H9 (cell line): ENCODE measurements around the gene MAP2K3. TPM values are rescaled to one million over a fixed set of nuclear protein-coding genes. Genes with fewer than 3 reads are reported as not detected.

ENCODE experiments used
- DNase-seq: peaks from one replicate; pipeline ENCODE4 v3.0.0-alpha.2; 2017
- H2AFZ ChIP-seq: one replicate; pipeline ENCODE4 v1.6.1; 2013; ENCODE audit warnings: mild to moderate bottlenecking, low read length, control low read depth, moderate library complexity
- H2AK5ac ChIP-seq: 2 replicates; pipeline ENCODE4 v1.6.1; 2013; ENCODE audit warnings: low read length, control low read depth, mixed read lengths; ENCODE audit not compliant: insufficient read length
- H2BK120ac ChIP-seq: one replicate; pipeline ENCODE4 v1.6.1; 2013; ENCODE audit warnings: low read depth, mild to moderate bottlenecking, low read length, control low read depth, inconsistent platforms; ENCODE audit not compliant: poor library complexity, severe bottlenecking
- H2BK12ac ChIP-seq: 2 replicates; pipeline ENCODE4 v1.6.1; 2013; ENCODE audit warnings: low read length, control low read depth, mixed read lengths, low read depth; ENCODE audit not compliant: insufficient read length
- H2BK15ac ChIP-seq: 2 replicates; pipeline ENCODE4 v1.6.1; 2013; ENCODE audit warnings: low read depth, low read length, control low read depth
- H2BK20ac ChIP-seq: one replicate; pipeline ENCODE4 v1.6.1; 2013; ENCODE audit warnings: low read depth, mild to moderate bottlenecking, low read length, control low read depth, inconsistent platforms; ENCODE audit not compliant: poor library complexity, severe bottlenecking
- H2BK5ac ChIP-seq: 2 replicates; pipeline ENCODE4 v1.6.1; 2013; ENCODE audit warnings: low read length, control low read depth, mixed read lengths; ENCODE audit not compliant: insufficient read length
- H3K14ac ChIP-seq: 2 replicates; pipeline ENCODE4 v1.6.1; 2013; ENCODE audit warnings: low read length, control low read depth; ENCODE audit not compliant: insufficient read depth
- H3K18ac ChIP-seq: 2 replicates; pipeline ENCODE4 v1.6.1; 2013; ENCODE audit warnings: low read depth, mild to moderate bottlenecking, mixed read lengths, low read length, control low read depth; ENCODE audit not compliant: insufficient read length
- H3K23ac ChIP-seq: 2 replicates; pipeline ENCODE4 v1.6.1; 2013; ENCODE audit warnings: low read length, control low read depth, mixed read lengths, low read depth; ENCODE audit not compliant: insufficient read length
- H3K23me2 ChIP-seq: 2 replicates; pipeline ENCODE4 v1.6.1; 2013; ENCODE audit warnings: low read depth, mild to moderate bottlenecking, mixed read lengths, low read length, control low read depth; ENCODE audit not compliant: insufficient read length, poor library complexity, severe bottlenecking
- H3K27ac ChIP-seq: 2 replicates; pipeline ENCODE4 v1.5.1; 2013; ENCODE audit warnings: low read length, control low read depth, mixed read lengths, low read depth; ENCODE audit not compliant: insufficient read length
- H3K27me3 ChIP-seq: 2 replicates; pipeline ENCODE4 v1.6.1; 2013; ENCODE audit warnings: low read length, control low read depth, inconsistent platforms; ENCODE audit not compliant: insufficient read depth
- H3K4ac ChIP-seq: 2 replicates; pipeline ENCODE4 v1.6.1; 2013; ENCODE audit warnings: low read depth, mild to moderate bottlenecking, control low read depth, inconsistent platforms, low read length, moderate library complexity
- H3K4me1 ChIP-seq: 2 replicates; pipeline ENCODE4 v1.6.1; 2013; ENCODE audit warnings: low read length, control low read depth, inconsistent platforms; ENCODE audit not compliant: insufficient read depth
- H3K4me2 ChIP-seq: 2 replicates; pipeline ENCODE4 v1.6.1; 2013; ENCODE audit warnings: low read length, control low read depth, mixed read lengths; ENCODE audit not compliant: insufficient read length, insufficient read depth
- H3K56ac ChIP-seq: 2 replicates; pipeline ENCODE4 v1.6.1; 2013; ENCODE audit warnings: low read depth, mild to moderate bottlenecking, mixed read lengths, low read length, control low read depth; ENCODE audit not compliant: insufficient read length
- H3K79me1 ChIP-seq: 2 replicates; pipeline ENCODE4 v1.6.1; 2013; ENCODE audit warnings: low read depth, mild to moderate bottlenecking, moderate library complexity, low read length, control low read depth, inconsistent platforms; ENCODE audit not compliant: insufficient read depth, poor library complexity, severe bottlenecking
- H3K79me2 ChIP-seq: 2 replicates; pipeline ENCODE4 v1.6.1; 2013; ENCODE audit warnings: low read length, control low read depth, inconsistent platforms; ENCODE audit not compliant: insufficient read depth
- H3K9ac ChIP-seq: 2 replicates; pipeline ENCODE4 v1.6.1; 2013; ENCODE audit warnings: low read length, control low read depth, mixed read lengths; ENCODE audit not compliant: insufficient read length; ENCODE audit errors: extremely low read depth
- H3K9me3 ChIP-seq: one replicate; pipeline ENCODE4 v1.6.1; 2013; ENCODE audit warnings: low read depth, low read length, inconsistent platforms; ENCODE audit not compliant: control insufficient read depth
- H3T11ph ChIP-seq: one replicate; pipeline ENCODE4 v1.6.1; 2013; ENCODE audit warnings: mild to moderate bottlenecking, low read length, control low read depth, inconsistent platforms
- H4K20me1 ChIP-seq: one replicate; pipeline ENCODE4 v1.6.1; 2013; ENCODE audit not compliant: control insufficient read depth, insufficient read length, insufficient read depth
- H4K5ac ChIP-seq: 2 replicates; pipeline ENCODE4 v1.6.1; 2013; ENCODE audit warnings: low read depth, mild to moderate bottlenecking, mixed read lengths, low read length, control low read depth; ENCODE audit not compliant: insufficient read length
- H4K8ac ChIP-seq: replicated peaks from 2 replicates; pipeline ENCODE4 v1.6.1; 2013; ENCODE audit warnings: low read length, control low read depth, mixed read lengths, low read depth; ENCODE audit not compliant: insufficient read length
- H4K91ac ChIP-seq: 2 replicates; pipeline ENCODE4 v1.6.1; 2013; ENCODE audit warnings: low read depth, mild to moderate bottlenecking, moderate library complexity, mixed read lengths, low read length, control low read depth; ENCODE audit not compliant: insufficient read length
- H3K27ac Mint-ChIP-seq, 3 experiments: 2 replicates in 2 of 3; 3 replicates in 1 of 3; pipeline ENCODE4 v1.8.0; 2020 to 2021; ENCODE audit warnings: mixed read lengths in 3 of 3, mild to moderate bottlenecking in 1 of 3, moderate library complexity in 1 of 3
- H3K27me3 Mint-ChIP-seq: 2 replicates; pipeline ENCODE4 v1.8.0; 2021; ENCODE audit warnings: low read depth, mild to moderate bottlenecking, moderate library complexity, mixed read lengths
- H3K36me3 Mint-ChIP-seq, 3 experiments: 2 replicates in 2 of 3; 3 replicates in 1 of 3; pipeline ENCODE4 v1.8.0; 2020 to 2021; ENCODE audit warnings: low read depth in 3 of 3, mixed read lengths in 3 of 3; ENCODE audit not compliant: insufficient read depth in 1 of 3
- H3K4me1 Mint-ChIP-seq, 2 experiments: 2 replicates each; pipeline ENCODE4 v1.8.0; 2020; ENCODE audit warnings: mixed read lengths in 2 of 2
- H3K4me3 Mint-ChIP-seq, 2 experiments: 2 replicates in 1 of 2; 3 replicates in 1 of 2; pipeline ENCODE4 v1.8.0; 2020 to 2021; ENCODE audit warnings: mild to moderate bottlenecking in 2 of 2, mixed read lengths in 2 of 2, moderate library complexity in 1 of 2
- H3K9me3 Mint-ChIP-seq, 2 experiments: 2 replicates in 1 of 2; 3 replicates in 1 of 2; pipeline ENCODE4 v1.8.0; 2020; ENCODE audit warnings: mild to moderate bottlenecking in 2 of 2, mixed read lengths in 2 of 2, moderate library complexity in 1 of 2
- CTCF ChIP-seq: fragments of 200-600 bp; sonication (generic); conservative IDR thresholded peaks from 3 replicates; pipeline ENCODE4 v1.8.0; 2021; ENCODE audit warnings: antibody characterized with exemption, mild to moderate bottlenecking
- WGBS: extraction: QIAGEN DNeasy Blood & Tissue Kit; methylation state at CpG from one replicate; pipeline ENCODE4 v1.1.7; 2013; ENCODE audit warnings: missing lambda C conversion rate, low lambda C conversion rate, mixed read lengths; ENCODE audit not compliant: insufficient read length; ENCODE audit errors: extremely low coverage; 5-methylcytosine and 5-hydroxymethylcytosine counted together
- total RNA-seq: library from RNA; stranded (reverse); gene quantifications from 2 replicates; pipeline ENCODE4 v1.2.1, GENCODE V29; 2021

The MAP2K3 gene
- total RNA-seq, 1 experiment from 2014 or later, result 26.1 TPM

- Mint-ChIP-seq H3K27me3 (peaks cover 11% of the 10 kb centered on the region), H3K4me3 (no peak overlapping the region), H3K27ac (peak overlapping the region in 1 of 3 experiments; percentile 49; a peak in 1 of 7 replicates), H3K36me3 (no peaks in the 10 kb centered on the region), H3K4me1 (peaks cover 10 to 24% of the 10 kb centered on the region in 2 experiments), H3K9me3 (no peaks in the 10 kb centered on the region)
- no peaks in the 10 kb centered on the region for H4K20me1 ChIP-seq
- H4K8ac ChIP-seq, result no peak overlapping the region
- no peak overlapping the region for H2AK5ac ChIP-seq
- no peak overlapping the region for H3K27ac ChIP-seq
- no peak overlapping the region for H3K18ac ChIP-seq
- no peak overlapping the region for H2BK20ac ChIP-seq
- no peak overlapping the region for H3T11ph ChIP-seq
- DNase-seq, result no peak
- H4K91ac ChIP-seq, result no peak overlapping the region
- WGBS, result no CpG with 5 or more reads among the region's 4 CpGs
- no peak overlapping the region for H3K56ac ChIP-seq
- H3K79me2 ChIP-seq, result no peaks in the 10 kb centered on the region
- H2BK15ac ChIP-seq, result no peak overlapping the region
- no peak overlapping the region for H3K9ac ChIP-seq
- H2BK120ac ChIP-seq, result no peak overlapping the region
- H3K4me2 ChIP-seq, result no peak overlapping the region
- no peak overlapping the region for H3K23ac ChIP-seq
- no peaks in the 10 kb centered on the region for H3K9me3 ChIP-seq
- no peak for TF ChIP-seq CTCF
- peaks cover 1% of the 10 kb centered on the region for H3K23me2 ChIP-seq
- H4K5ac ChIP-seq, result no peak overlapping the region
- H3K4ac ChIP-seq, result no peak overlapping the region
- H3K14ac ChIP-seq, result no peak overlapping the region
- no peak overlapping the region for H2AFZ ChIP-seq
- no peaks in the 10 kb centered on the region for H3K4me1 ChIP-seq
- no peak overlapping the region for H2BK5ac ChIP-seq
- H3K79me1 ChIP-seq, result no peaks in the 10 kb centered on the region
- no peak overlapping the region for H2BK12ac ChIP-seq
- no peaks in the 10 kb centered on the region; the same call in 1 of the 2 replicates for H3K27me3 ChIP-seq
These were observed 36.0 kb upstream of the MAP2K3 start for GRCh38 chr17:21248500-21248899.
